ENCODE results near the gene SKP2.

SKP2 gene

DNA sequence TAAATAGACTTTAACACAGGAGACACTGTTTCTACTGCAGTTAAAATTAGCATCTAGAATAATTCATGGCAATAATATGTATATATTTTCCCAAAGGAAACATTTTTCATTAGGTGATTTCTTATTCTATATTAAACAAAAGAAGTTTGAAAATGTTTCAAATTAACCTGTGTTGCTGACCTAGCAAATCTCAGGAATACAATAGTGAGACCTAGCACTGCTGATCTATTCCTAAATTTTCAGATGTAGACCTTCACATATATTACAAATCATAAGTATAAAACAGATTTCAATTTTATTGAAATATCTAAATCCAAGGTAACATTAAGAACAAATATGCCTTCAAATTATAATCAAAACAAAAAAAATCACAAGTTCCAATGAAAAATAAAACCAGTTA is 15.3 kb upstream of the SKP2 start:
- H3K9ac ChIP-seq: no peak overlapping the region
- TF ChIP-seq, protein P1, sequence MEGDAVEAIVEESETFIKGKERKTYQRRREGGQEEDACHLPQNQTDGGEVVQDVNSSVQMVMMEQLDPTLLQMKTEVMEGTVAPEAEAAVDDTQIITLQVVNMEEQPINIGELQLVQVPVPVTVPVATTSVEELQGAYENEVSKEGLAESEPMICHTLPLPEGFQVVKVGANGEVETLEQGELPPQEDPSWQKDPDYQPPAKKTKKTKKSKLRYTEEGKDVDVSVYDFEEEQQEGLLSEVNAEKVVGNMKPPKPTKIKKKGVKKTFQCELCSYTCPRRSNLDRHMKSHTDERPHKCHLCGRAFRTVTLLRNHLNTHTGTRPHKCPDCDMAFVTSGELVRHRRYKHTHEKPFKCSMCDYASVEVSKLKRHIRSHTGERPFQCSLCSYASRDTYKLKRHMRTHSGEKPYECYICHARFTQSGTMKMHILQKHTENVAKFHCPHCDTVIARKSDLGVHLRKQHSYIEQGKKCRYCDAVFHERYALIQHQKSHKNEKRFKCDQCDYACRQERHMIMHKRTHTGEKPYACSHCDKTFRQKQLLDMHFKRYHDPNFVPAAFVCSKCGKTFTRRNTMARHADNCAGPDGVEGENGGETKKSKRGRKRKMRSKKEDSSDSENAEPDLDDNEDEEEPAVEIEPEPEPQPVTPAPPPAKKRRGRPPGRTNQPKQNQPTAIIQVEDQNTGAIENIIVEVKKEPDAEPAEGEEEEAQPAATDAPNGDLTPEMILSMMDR (conservative IDR thresholded peaks at IDR 0.05; ENCODE audit: low read depth, low read length): no peak
- H3K27me3 ChIP-seq (ENCODE audit: insufficient read depth, low read depth): no peaks in the 10 kb centered on the region
- H3K79me2 ChIP-seq (ENCODE audit: insufficient read depth, low read depth): no peaks in the 10 kb centered on the region
- no peaks in the 10 kb centered on the region for H3K36me3 ChIP-seq (ENCODE audit: insufficient read depth)
- no peaks in the 10 kb centered on the region for H3K4me1 ChIP-seq (ENCODE audit: low read depth, poor library complexity, severe bottlenecking)
- no peak overlapping the region for H3K27ac ChIP-seq
- no peak overlapping the region for H3K4me3 ChIP-seq (IDR thresholded peaks at IDR 0.05; ENCODE audit: insufficient read depth, low read depth, low read length)
- H2AFZ ChIP-seq (ENCODE audit: low read depth): no peak overlapping the region
- H3K4me2 ChIP-seq: no peak overlapping the region
- no peaks in the 10 kb centered on the region for H4K20me1 ChIP-seq (ENCODE audit: insufficient read depth)

DNA sequence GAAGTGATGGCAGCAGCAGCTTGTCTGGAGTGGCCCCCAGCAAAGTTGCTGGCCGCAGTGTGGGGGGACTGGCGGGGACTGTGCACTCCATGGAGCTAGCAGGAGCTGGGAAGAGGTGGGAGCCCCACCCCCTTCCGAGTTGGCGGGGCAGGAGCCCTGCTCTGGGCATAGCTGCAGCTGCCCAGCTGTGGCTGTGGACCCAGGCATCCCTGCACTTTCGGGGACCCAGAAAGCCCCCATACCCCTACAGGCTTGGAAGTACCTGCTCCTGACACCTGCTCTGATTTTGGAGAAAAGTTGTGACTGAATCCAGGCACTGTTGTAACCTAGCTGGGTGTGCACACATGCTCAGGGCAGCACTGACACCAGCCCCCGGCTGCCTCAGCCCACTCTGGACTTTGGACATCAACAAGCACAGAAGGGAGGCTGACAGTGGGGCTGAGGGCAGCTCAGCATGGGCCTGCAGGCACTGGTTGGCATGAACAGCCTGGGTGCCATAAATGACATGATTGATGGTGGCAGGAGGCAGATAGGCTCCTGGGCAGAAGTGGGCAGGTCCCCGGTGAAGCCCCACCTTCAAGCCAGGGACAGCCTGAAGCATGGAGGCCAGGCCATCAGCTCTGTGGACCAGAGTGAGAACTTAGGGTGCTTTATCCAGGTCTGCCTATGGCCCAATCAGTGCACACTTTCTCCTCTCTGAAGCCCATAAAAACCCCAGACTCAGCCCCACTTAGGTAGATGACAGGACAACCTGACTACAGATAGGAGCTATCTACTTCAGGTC is 12.8 kb upstream of the SKP2 start:
- H3K36me3 ChIP-seq (ENCODE audit: insufficient read depth): no peaks in the 10 kb centered on the region
- no peak overlapping the region for H3K4me2 ChIP-seq
- no peaks in the 10 kb centered on the region for H3K4me1 ChIP-seq (ENCODE audit: low read depth, poor library complexity, severe bottlenecking)
- H3K27ac ChIP-seq: no peak overlapping the region
- H3K27me3 ChIP-seq (ENCODE audit: insufficient read depth, low read depth): no peaks in the 10 kb centered on the region
- TF ChIP-seq, protein P1 (conservative IDR thresholded peaks at IDR 0.05; ENCODE audit: low read depth, low read length): no peak
- H3K4me3 ChIP-seq (IDR thresholded peaks at IDR 0.05; ENCODE audit: insufficient read depth, low read depth, low read length): no peak overlapping the region
- H2AFZ ChIP-seq (ENCODE audit: low read depth): no peak overlapping the region
- H3K9ac ChIP-seq: no peak overlapping the region
- H3K79me2 ChIP-seq (ENCODE audit: insufficient read depth, low read depth): no peaks in the 10 kb centered on the region; the same call in 1 of the 2 replicates
- no peaks in the 10 kb centered on the region for H4K20me1 ChIP-seq (ENCODE audit: insufficient read depth)

DNA sequence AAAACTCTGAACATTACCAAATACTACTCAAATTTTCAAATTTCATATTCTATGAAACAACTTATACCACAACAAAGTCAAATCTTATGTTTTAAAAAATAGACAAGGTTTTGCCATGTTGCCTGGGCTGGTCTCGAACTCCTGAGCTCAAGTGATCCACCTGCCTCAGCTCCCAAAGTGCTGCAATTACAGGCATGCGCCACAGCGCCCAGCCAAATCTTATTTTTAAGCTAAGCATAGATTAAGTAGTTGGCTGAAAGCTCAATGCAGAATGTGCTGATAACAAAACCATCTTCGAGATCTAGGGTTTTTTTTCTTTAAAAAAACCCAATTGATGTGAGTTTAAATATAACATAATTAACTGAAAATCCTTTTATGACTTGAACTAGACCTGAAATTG is 6.6 kb upstream of the SKP2 start:
- Histone ChIP-seq H3K4me3 (IDR thresholded peaks at IDR 0.05; ENCODE audit: insufficient read depth, low read depth, low read length) (no peak overlapping the region), H3K4me2 (no peak overlapping the region), H3K4me1 (ENCODE audit: low read depth, poor library complexity, severe bottlenecking) (peaks cover 26% of the 10 kb centered on the region), H2AFZ (ENCODE audit: low read depth) (no peak overlapping the region), H3K79me2 (ENCODE audit: insufficient read depth, low read depth) (peaks cover 23% of the 10 kb centered on the region; the same call in 1 of the 2 replicates), H3K27me3 (ENCODE audit: insufficient read depth, low read depth) (no peaks in the 10 kb centered on the region), H4K20me1 (ENCODE audit: insufficient read depth) (no peaks in the 10 kb centered on the region), H3K36me3 (ENCODE audit: insufficient read depth) (no peaks in the 10 kb centered on the region), H3K27ac (no peak overlapping the region), H3K9ac (no peak overlapping the region)
- TF ChIP-seq, protein P1 (conservative IDR thresholded peaks at IDR 0.05; ENCODE audit: low read depth, low read length): no peak

DNA sequence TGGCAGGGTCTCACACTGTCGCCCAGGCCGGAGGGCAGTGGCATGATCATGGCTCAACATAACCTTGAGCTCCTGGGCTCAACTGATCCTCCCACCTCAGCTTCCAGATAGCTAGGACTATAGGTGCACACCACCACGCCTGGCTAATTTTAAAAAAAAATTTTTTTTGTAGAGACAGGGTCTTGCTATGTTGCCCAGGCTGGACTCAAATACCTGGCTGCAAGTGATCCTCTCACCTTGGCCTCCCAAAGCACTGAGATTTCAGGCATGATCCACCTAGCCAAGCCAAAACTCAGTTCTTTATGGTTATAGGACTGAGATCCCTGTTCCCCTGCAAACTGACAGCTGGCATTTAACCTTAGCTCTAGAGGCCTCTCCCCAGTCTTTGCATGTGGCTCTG is 5.5 kb upstream of the SKP2 start:
- no peaks in the 10 kb centered on the region for H3K36me3 ChIP-seq (ENCODE audit: insufficient read depth)
- peaks cover 31% of the 10 kb centered on the region for H3K4me1 ChIP-seq (ENCODE audit: low read depth, poor library complexity, severe bottlenecking)
- TF ChIP-seq, protein P1 (conservative IDR thresholded peaks at IDR 0.05; ENCODE audit: low read depth, low read length): no peak
- no peak overlapping the region for H3K9ac ChIP-seq
- no peak overlapping the region for H3K4me3 ChIP-seq (IDR thresholded peaks at IDR 0.05; ENCODE audit: insufficient read depth, low read depth, low read length)
- no peak overlapping the region for H3K4me2 ChIP-seq
- H4K20me1 ChIP-seq (ENCODE audit: insufficient read depth): no peaks in the 10 kb centered on the region
- no peaks in the 10 kb centered on the region for H3K27me3 ChIP-seq (ENCODE audit: insufficient read depth, low read depth)
- no peak overlapping the region for H2AFZ ChIP-seq (ENCODE audit: low read depth)
- H3K27ac ChIP-seq: no peak overlapping the region
- peaks cover 28% of the 10 kb centered on the region; the same call in 1 of the 2 replicates for H3K79me2 ChIP-seq (ENCODE audit: insufficient read depth, low read depth)

Data from KMS-11 (cell line).